HepG2 (cell line): Measurements from ENCODE around the gene ARHGAP31. TPM values are rescaled to one million over a fixed set of nuclear protein-coding genes. Genes with fewer than 3 reads are reported as not detected.
"Not testable (repeated sequence)": the region's sequence is repeated elsewhere in the genome, so short reads cannot be mapped to it uniquely, and the experiment has no call there.

Source experiments
- ATAC-seq: fragments of 200-7000 bp; cut with Tn5 transposase; 3 replicates; pipeline ENCODE4 v1.9.1; 2020; ENCODE audit warnings: mild to moderate bottlenecking, moderate library complexity
- BruUV-seq: library from RNA; stranded (reverse); fragments of 400-500 nt; replicated peaks from 2 replicates; lab custom pipeline; 2021; lab: Mats Ljungman, UMichigan
- CTCF ChIA-PET: fragments of 300-600 bp; formaldehyde crosslinking; extraction: SDS; loops from one replicate; lab custom pipeline; 2021; ENCODE audit warnings: low total read pairs, inconsistent platforms, low intra/inter-chr PET ratio; lab: Yijun Ruan, JAX
- POLR2A ChIA-PET: fragments of 350-600 bp; sonication (Branson Sonifier 250); formaldehyde crosslinking; loops from one replicate; lab custom pipeline; 2020; ENCODE audit warnings: antibody characterized with exemption, inconsistent platforms; lab: Yijun Ruan, JAX
- DNase-seq: peaks from one replicate; pipeline ENCODE4 v3.0.0-alpha.2; 2015; ENCODE audit warnings: low spot score
- FAIRE-seq: peaks from 3 replicates; lab custom pipeline; 2011; peaks lifted over from hg19 to GRCh38; lab: Jason Lieb, UNC
- H2AFZ ChIP-seq: one replicate; pipeline ENCODE4 v1.6.1; 2011; ENCODE audit warnings: low read length, inconsistent platforms
- H3K27ac ChIP-seq: fragments of 300-600 bp; 3 replicates; pipeline ENCODE4 v1.8.0; 2011; ENCODE audit warnings: mixed run types, mild to moderate bottlenecking, mixed read lengths, low read length, inconsistent platforms; ENCODE audit not compliant: insufficient read depth; ENCODE audit errors: extremely low read length
- H3K27me3 ChIP-seq, 2 experiments: fragments of 200-600 bp in 1 of 2; 2 replicates in 1 of 2; 3 replicates in 1 of 2; pipeline versions ENCODE4 v1.6.0 to v1.8.0; 2011; ENCODE audit warnings: low read length in 2 of 2, mild to moderate bottlenecking in 2 of 2, moderate library complexity in 2 of 2, inconsistent platforms in 1 of 2; ENCODE audit not compliant: insufficient read depth in 2 of 2, control insufficient read depth in 1 of 2
- H3K36me3 ChIP-seq, 2 experiments: fragments of 200-600 bp in 1 of 2; replicated peaks in 1 of 2; 2 replicates in 1 of 2; 3 replicates in 1 of 2; pipeline versions ENCODE4 v1.5.1 to v1.8.0; 2011; ENCODE audit warnings: low read length in 2 of 2, inconsistent platforms in 1 of 2; ENCODE audit not compliant: insufficient read depth in 2 of 2, control insufficient read depth in 1 of 2
- H3K4me1 ChIP-seq: 2 replicates; pipeline ENCODE4 v1.5.1; 2012; ENCODE audit warnings: low read length, inconsistent platforms; ENCODE audit not compliant: insufficient read depth
- H3K4me2 ChIP-seq: 2 replicates; pipeline ENCODE4 v1.6.0; 2011; ENCODE audit warnings: low read depth, low read length, inconsistent platforms
- H3K4me3 ChIP-seq, 3 experiments: fragments of 200-600 bp in 1 of 3; sonication (generic), shearing (Covaris generic) in 1 of 3; replicated peaks in 1 of 3; 2 replicates each; pipeline ENCODE4 v1.5.1; 2011 to 2016; ENCODE audit warnings: low read length in 3 of 3, inconsistent platforms in 2 of 3, low read depth in 2 of 3, mild to moderate bottlenecking in 2 of 3, control low read depth in 1 of 3, mixed read lengths in 1 of 3; ENCODE audit not compliant: insufficient read depth in 1 of 3
- H3K79me2 ChIP-seq: one replicate; pipeline ENCODE4 v1.6.1; 2011; ENCODE audit warnings: low read length, inconsistent platforms; ENCODE audit not compliant: insufficient read depth
- H3K9ac ChIP-seq: 2 replicates; pipeline ENCODE4 v1.6.0; 2011; ENCODE audit warnings: mild to moderate bottlenecking, low read depth, low read length, inconsistent platforms; ENCODE audit not compliant: insufficient read depth
- H3K9me3 ChIP-seq: 2 replicates; pipeline ENCODE4 v1.5.1; 2012; ENCODE audit warnings: mild to moderate bottlenecking, low read length
- H4K20me1 ChIP-seq: 2 replicates; pipeline ENCODE4 v1.6.0; 2011; ENCODE audit warnings: inconsistent platforms, mild to moderate bottlenecking, low read length, moderate library complexity; ENCODE audit not compliant: insufficient read depth
- ATF6 ChIP-seq: sonication (generic); formaldehyde crosslinking; conservative IDR thresholded peaks from 2 replicates; pipeline ENCODE4 v1.4.0; 2020; ENCODE audit warnings: missing genetic modification reagents
- BRD4 ChIP-seq: sonication (generic); formaldehyde crosslinking; IDR thresholded peaks from 2 replicates; pipeline ENCODE4 v1.4.0; 2020; ENCODE audit warnings: missing genetic modification reagents
- CEBPG ChIP-seq: IDR thresholded peaks from 2 replicates; pipeline ENCODE4 v1.6.1; 2016
- CREB1 ChIP-seq, 2 experiments: fragments of 450-650 bp in 1 of 2; IDR thresholded peaks; 2 replicates each; pipeline ENCODE4 v1.6.1; 2016 to 2017; ENCODE audit warnings: control low read depth in 1 of 2, mild to moderate bottlenecking in 1 of 2, missing compliant biosample characterization in 1 of 2, missing genetic modification characterization in 1 of 2
- HOXA7 ChIP-seq: sonication (generic); formaldehyde crosslinking; IDR thresholded peaks from 2 replicates; pipeline ENCODE4 v1.8.1; 2022; ENCODE audit warnings: mild to moderate bottlenecking, missing genetic modification reagents, moderate library complexity
- NFYB ChIP-seq: sonication (generic); formaldehyde crosslinking; IDR thresholded peaks from 2 replicates; pipeline ENCODE4 v1.4.0; 2020; ENCODE audit warnings: missing genetic modification reagents
- NKX3-1 ChIP-seq: sonication (generic); formaldehyde crosslinking; IDR thresholded peaks from 2 replicates; pipeline ENCODE4 v1.5.0; 2020; ENCODE audit warnings: missing genetic modification reagents
- NR1H2 ChIP-seq: sonication (generic); formaldehyde crosslinking; IDR thresholded peaks from 2 replicates; pipeline ENCODE4 v1.8.1; 2022; ENCODE audit warnings: low read depth, missing genetic modification reagents, borderline replicate concordance
- POGZ ChIP-seq: sonication (generic); formaldehyde crosslinking; IDR thresholded peaks from 2 replicates; pipeline ENCODE4 v1.4.0; 2020; ENCODE audit warnings: mild to moderate bottlenecking, missing genetic modification reagents
- SNAPC2 ChIP-seq: sonication (generic); formaldehyde crosslinking; IDR thresholded peaks from 2 replicates; pipeline ENCODE4 v1.8.1; 2022; ENCODE audit warnings: mild to moderate bottlenecking, missing genetic modification reagents
- TAF1 ChIP-seq: sonication (generic); formaldehyde crosslinking; IDR thresholded peaks from 2 replicates; pipeline ENCODE4 v1.4.0; 2020; ENCODE audit warnings: missing genetic modification reagents
- TSC22D2 ChIP-seq: sonication (generic); formaldehyde crosslinking; IDR thresholded peaks from 2 replicates; pipeline ENCODE4 v1.5.1; 2020; ENCODE audit warnings: missing genetic modification reagents, mild to moderate bottlenecking, borderline replicate concordance
- U2AF2 ChIP-seq: fragments of 200-400 bp; formaldehyde crosslinking; IDR thresholded peaks from 2 replicates; pipeline ENCODE4 v1.6.1; 2017; ENCODE audit warnings: low read depth, mild to moderate bottlenecking, low read length
- ZNF274 ChIP-seq: sonication (generic); formaldehyde crosslinking; IDR thresholded peaks from 2 replicates; pipeline ENCODE4 v1.5.1; 2020; ENCODE audit warnings: mild to moderate bottlenecking, missing genetic modification reagents
- ZNF44 ChIP-seq: sonication (generic); formaldehyde crosslinking; IDR thresholded peaks from 2 replicates; pipeline ENCODE4 v1.5.1; 2020; ENCODE audit warnings: mild to moderate bottlenecking, missing genetic modification reagents
- ZNF580 ChIP-seq: IDR thresholded peaks from 2 replicates; pipeline ENCODE4 v1.6.1; 2016; ENCODE audit warnings: low read depth, borderline replicate concordance
- WGBS: methylation state at CpG from one replicate; pipeline ENCODE4 v1.1.6; 2017; ENCODE audit warnings: low lambda C conversion rate; 5-methylcytosine and 5-hydroxymethylcytosine counted together
- in situ Hi-C: cut with HindIII; loops from 2 replicates; pipeline ENCODE4 v1.10.0; 2017; ENCODE audit warnings: low pct_unique_long_range_greater_than_20kb; ENCODE audit not compliant: extremely low pct_ligation_motif_present
- intact Hi-C: fragments of 100-400 bp; cut with micrococcal nuclease; formaldehyde crosslinking; loops from one replicate; pipeline ENCODE4 v1.10.0; 2022; ENCODE audit not compliant: unreplicated experiment
- polyA plus RNA-seq, 8 experiments: library from polyadenylated mRNA; depleted of rRNA in 3 of 8; stranded (reverse) in 7 of 8; unstranded in 1 of 8; fragments of >200 nt; fragmentation: Illumina TruSeq in 4 of 8; extraction: Trizol in 4 of 8; gene quantifications; 2 replicates each; pipeline versions ENCODE4 v1.2.1 to v1.2.3, GENCODE V29; 2011 to 2016; ENCODE audit warnings: low read depth in 4 of 8, missing spikeins in 1 of 8, mixed read lengths in 1 of 8; ENCODE audit not compliant: insufficient read depth in 1 of 8
- total RNA-seq, 5 experiments: library from RNA; depleted of rRNA; stranded (reverse); fragments of >200 nt; fragmentation: Illumina TruSeq; extraction: Trizol; gene quantifications; 2 replicates each; pipeline ENCODE4 v1.2.3, GENCODE V29; 2016; ENCODE audit warnings: low read depth in 1 of 5

Gene ARHGAP31
- total and polyA plus RNA-seq, 2 of the 13 experiments (the other 11 are each of a cell fraction or from before 2014, with no cell fraction given) = not detected

GRCh38 chr3:119320785-119321184, 26.6 kb downstream of the ARHGAP31 start:
- BruUV-seq, ATAC-seq, CTCF ChIA-PET, DNase-seq, H3K9ac ChIP-seq, H3K4me3 ChIP-seq, H3K9me3 ChIP-seq, POLR2A ChIA-PET, H3K27ac ChIP-seq, H4K20me1 ChIP-seq, intact Hi-C loops, H3K36me3 ChIP-seq, H3K79me2 ChIP-seq, in situ Hi-C loops, FAIRE-seq, H3K4me2 ChIP-seq, H2AFZ ChIP-seq: not testable (repeated sequence)
- Histone ChIP-seq H3K4me1 (peaks cover 13% of the 10 kb centered on the region), H3K27me3 (peaks cover 0 to 10% of the 10 kb centered on the region in 2 experiments; a peak in 3 of 5 replicates)
- WGBS = 65% methylated on average over 5 of the region's 5 CpGs

GRCh38 chr3:119322021-119322834, 28.0 kb downstream of the ARHGAP31 start:
- in situ Hi-C loops = no loop called here
- 5% methylated on average over 7 of the region's 26 CpGs for WGBS
- TF ChIP-seq ZNF274 (CRISPR knock-in tag) = no peak
- no peak for TF ChIP-seq ZNF44 (CRISPR knock-in tag)
- TF ChIP-seq HOXA7 (CRISPR knock-in tag) = no peak
- 0 out of 2 replicates have a peak, but pooled peaks have one; percentile 11 for TF ChIP-seq TAF1
- TF ChIP-seq ATF6 (CRISPR knock-in tag) = no peak
- no peak for TF ChIP-seq TSC22D2
- no peak for TF ChIP-seq NR1H2
- TF ChIP-seq NKX3-1 = no peak
- no peak for TF ChIP-seq ZNF580 (CRISPR knock-in tag)
- no peak for TF ChIP-seq SNAPC2 (CRISPR knock-in tag)
- no peak for TF ChIP-seq U2AF2
- TF ChIP-seq POGZ = 0 out of 2 replicates have a peak, but pooled peaks have one; percentile 7
- no peak for TF ChIP-seq BRD4
- no peak for TF ChIP-seq CEBPG (CRISPR knock-in tag)
- TF ChIP-seq NFYB (CRISPR knock-in tag) = no peak
- no peak for TF ChIP-seq CREB1 (IDR thresholded peaks at IDR 0.05)
- no peak for TF ChIP-seq CREB1 (CRISPR knock-in tag; IDR thresholded peaks at IDR 0.05)

More at GRCh38 chr3:119322021-119322834, 28.0 kb downstream of the ARHGAP31 start:
- peak overlapping the region; percentile 99 for H3K4me2 ChIP-seq
- no peaks in the 10 kb centered on the region for H4K20me1 ChIP-seq
- no peaks in the 10 kb centered on the region for H3K9me3 ChIP-seq
- H3K79me2 ChIP-seq = no peaks in the 10 kb centered on the region
- H2AFZ ChIP-seq = peak overlapping the region; percentile 31
- intact Hi-C loops = no loop called here
- DNase-seq (no peak), ATAC-seq (peak; percentile 85), FAIRE-seq (no peak)
- POLR2A ChIA-PET = interaction anchor here (1.0 to 1.5 kb wide), 3 partner anchors 81 to 176 kb away, joined by 3 to 7 read pairs (median 4); partner anchors contain the start of genes B4GALT4, TIMMDC1 and TMEM39A
- peaks cover 0 to 10% of the 10 kb centered on the region in 2 experiments; a peak in 4 of 5 replicates for H3K27me3 ChIP-seq
- no TSS peak for BruUV-seq
- no peak overlapping the region for H3K27ac ChIP-seq
- H3K4me1 ChIP-seq = peaks cover 13% of the 10 kb centered on the region
- H3K4me3 ChIP-seq = peak overlapping the region; percentile 55 to 76 (median 59); a peak in 4 of 6 replicates
- CTCF ChIA-PET = no interaction called here
- no peaks in the 10 kb centered on the region for H3K36me3 ChIP-seq
- peak overlapping the region; percentile 56; the same call in 1 of the 2 replicates for H3K9ac ChIP-seq
